SK-N-SH (cell line): ENCODE data around the gene GNAS-AS1. TPM values are rescaled to one million over a fixed set of nuclear protein-coding genes. Genes with fewer than 3 reads are reported as not detected.

Experiments
- CTCF ChIA-PET: fragments of 300-600, 350-600 bp; formaldehyde crosslinking; extraction: SDS; loops from one replicate; lab custom pipeline; 2021; lab: Yijun Ruan, JAX
- POLR2A ChIA-PET: fragments of 350-600 bp; sonication (Branson Sonifier 250); formaldehyde crosslinking; extraction: SDS; loops from one replicate; lab custom pipeline; 2020; ENCODE audit warnings: antibody characterized with exemption, inconsistent platforms; lab: Yijun Ruan, JAX
- DNase-seq: peaks from one replicate; pipeline ENCODE4 v3.0.0; 2012
- H2AFZ ChIP-seq: fragments of 200-600 bp; sonication (generic); 2 replicates; pipeline ENCODE4 v1.8.1; 2016; ENCODE audit warnings: antibody characterized with exemption, mild to moderate bottlenecking, low read depth
- H3F3A ChIP-seq: fragments of 200-600 bp; sonication (generic); replicated peaks from 2 replicates; pipeline ENCODE3; 2016; ENCODE audit warnings: antibody characterized with exemption, mild to moderate bottlenecking; ENCODE audit not compliant: insufficient read depth
- H3K27ac ChIP-seq, 2 experiments: fragments of 200-500 bp in 1 of 2; fragments of 200-600 bp in 1 of 2; sonication (Bioruptor generic) in 1 of 2; sonication (generic), shearing (Covaris generic) in 1 of 2; 2 replicates each; pipeline versions ENCODE4 v1.5.1 to v1.6.1; 2014 to 2016; ENCODE audit warnings: low read depth in 2 of 2, inconsistent platforms in 1 of 2, low read length in 1 of 2, mild to moderate bottlenecking in 1 of 2, mixed read lengths in 1 of 2
- H3K27me3 ChIP-seq: fragments of 200-600 bp; sonication (generic), shearing (Covaris generic); 2 replicates; pipeline ENCODE4 v1.6.1; 2016; ENCODE audit warnings: mixed run types; ENCODE audit not compliant: insufficient read depth
- H3K36me3 ChIP-seq, 2 experiments: fragments of 200-500 bp in 1 of 2; fragments of 200-600 bp in 1 of 2; sonication (Bioruptor generic) in 1 of 2; sonication (generic) in 1 of 2; replicated peaks in 1 of 2; 2 replicates each; pipeline versions ENCODE3 to v1.5.1; 2014 to 2016; ENCODE audit warnings: low read length in 1 of 2, mild to moderate bottlenecking in 1 of 2; ENCODE audit not compliant: insufficient read depth in 2 of 2, control insufficient read depth in 1 of 2
- H3K4me1 ChIP-seq, 2 experiments: fragments of 200-500 bp in 1 of 2; fragments of 200-600 bp in 1 of 2; sonication (Bioruptor generic) in 1 of 2; sonication (generic), shearing (Covaris generic) in 1 of 2; 2 replicates each; pipeline versions ENCODE4 v1.5.1 to v1.6.1; 2014 to 2016; ENCODE audit warnings: low read depth in 1 of 2, low read length in 1 of 2, mixed run types in 1 of 2; ENCODE audit not compliant: insufficient read depth in 2 of 2, control insufficient read depth in 1 of 2
- H3K4me2 ChIP-seq: fragments of 200-600 bp; sonication (generic), shearing (Covaris generic); 2 replicates; pipeline ENCODE4 v1.6.1; 2017; ENCODE audit warnings: mixed run types
- H3K4me3 ChIP-seq, 2 experiments: fragments of 200-500 bp in 1 of 2; fragments of 200-600 bp in 1 of 2; sonication (Bioruptor generic) in 1 of 2; sonication (generic), shearing (Covaris generic) in 1 of 2; 2 replicates each; pipeline versions ENCODE4 v1.5.1 to v1.8.1; 2014 to 2016; ENCODE audit warnings: low read depth in 2 of 2, inconsistent platforms in 1 of 2, low read length in 1 of 2, mild to moderate bottlenecking in 1 of 2, mixed read lengths in 1 of 2, moderate library complexity in 1 of 2
- H3K79me2 ChIP-seq: fragments of 200-600 bp; sonication (generic); 2 replicates; pipeline ENCODE4 v1.8.1; 2017; ENCODE audit warnings: mild to moderate bottlenecking; ENCODE audit not compliant: insufficient read depth
- H3K9ac ChIP-seq: fragments of 200-600 bp; sonication (generic); 2 replicates; pipeline ENCODE4 v1.6.1; 2017; ENCODE audit warnings: mixed run types
- H3K9me2 ChIP-seq: fragments of 200-600 bp; sonication (generic); 2 replicates; pipeline ENCODE4 v1.6.1; 2017; ENCODE audit warnings: mixed run types
- H3K9me3 ChIP-seq: fragments of 200-600 bp; sonication (generic); 2 replicates; pipeline ENCODE4 v1.6.1; 2017; ENCODE audit warnings: mixed run types, mild to moderate bottlenecking, moderate library complexity
- H4K20me1 ChIP-seq: fragments of 200-600 bp; sonication (generic); 2 replicates; pipeline ENCODE4 v1.6.1; 2017; ENCODE audit warnings: mild to moderate bottlenecking, mixed run types; ENCODE audit not compliant: insufficient read depth
- CHD2 ChIP-seq: fragments of 150-350 bp; IDR thresholded peaks from 2 replicates; pipeline ENCODE4 v1.6.1; 2018; ENCODE audit warnings: low read length; ENCODE audit not compliant: partially characterized antibody
- EZH2phosphoT487 ChIP-seq: fragments of 200-600 bp; sonication (generic); IDR thresholded peaks from 2 replicates; pipeline ENCODE4 v1.6.1; 2017; ENCODE audit warnings: low read depth, mixed run types, mild to moderate bottlenecking, antibody characterized with exemption, moderate library complexity, borderline replicate concordance
- FOSL2 ChIP-seq: IDR thresholded peaks from 2 replicates; pipeline ENCODE4 v1.4.0; 2012; ENCODE audit warnings: low read depth, mild to moderate bottlenecking, moderate library complexity, borderline replicate concordance
- FOXJ3 ChIP-seq: sonication (generic); formaldehyde crosslinking; IDR thresholded peaks from 2 replicates; pipeline ENCODE4 v1.5.1; 2020; ENCODE audit warnings: mild to moderate bottlenecking, missing genetic modification reagents
- MXI1 ChIP-seq: IDR thresholded peaks from 2 replicates; pipeline ENCODE4 v1.6.1; 2012; ENCODE audit warnings: mild to moderate bottlenecking, low read depth, low read length, improper control_type of control experiment
- NFIC ChIP-seq: IDR thresholded peaks from 2 replicates; pipeline ENCODE4 v1.4.0; 2012; ENCODE audit warnings: borderline replicate concordance
- SIN3A ChIP-seq: IDR thresholded peaks from 2 replicates; pipeline ENCODE4 v1.6.1; 2012; ENCODE audit warnings: low read depth, mild to moderate bottlenecking, low read length, moderate library complexity, borderline replicate concordance
- TAF1 ChIP-seq: IDR thresholded peaks from 2 replicates; pipeline ENCODE4 v1.6.1; 2012; ENCODE audit warnings: low read depth, mild to moderate bottlenecking, low read length, moderate library complexity, borderline replicate concordance
- TCF12 ChIP-seq: IDR thresholded peaks from 2 replicates; pipeline ENCODE4 v1.4.0; 2012
- WGBS: methylation state at CpG from one replicate; pipeline ENCODE4 v1.1.6; 2017; ENCODE audit warnings: low lambda C conversion rate; 5-methylcytosine and 5-hydroxymethylcytosine counted together
- polyA plus RNA-seq, 3 experiments: library from polyadenylated mRNA; depleted of rRNA; stranded (reverse); fragments of >200 nt; gene quantifications; 2 replicates each; pipeline ENCODE4 v1.2.3, GENCODE V29; 2012
- TF ChIP-seq, protein P1 (sequence below): IDR thresholded peaks from 2 replicates; pipeline ENCODE4 v1.6.1; 2012; ENCODE audit warnings: mild to moderate bottlenecking, low read depth, low read length, moderate library complexity
- TF ChIP-seq, protein P2 (sequence below): IDR thresholded peaks from 2 replicates; pipeline ENCODE4 v1.4.0; 2012; ENCODE audit warnings: low read depth, borderline replicate concordance
- TF ChIP-seq, protein P3 (sequence below): IDR thresholded peaks from 2 replicates; pipeline ENCODE4; 2012
- TF ChIP-seq, protein P4 (sequence below): IDR thresholded peaks from 2 replicates; pipeline ENCODE4 v1.4.0; 2012; ENCODE audit warnings: low read depth
- TF ChIP-seq, protein P5 (sequence below): IDR thresholded peaks from 2 replicates; pipeline ENCODE4 v1.4.0; 2012; ENCODE audit warnings: low read depth, borderline replicate concordance

Gene GNAS-AS1
- polyA plus RNA-seq, 1 of the 3 experiments (the other 2 are of a cell fraction), result 1.5 TPM

DNA sequence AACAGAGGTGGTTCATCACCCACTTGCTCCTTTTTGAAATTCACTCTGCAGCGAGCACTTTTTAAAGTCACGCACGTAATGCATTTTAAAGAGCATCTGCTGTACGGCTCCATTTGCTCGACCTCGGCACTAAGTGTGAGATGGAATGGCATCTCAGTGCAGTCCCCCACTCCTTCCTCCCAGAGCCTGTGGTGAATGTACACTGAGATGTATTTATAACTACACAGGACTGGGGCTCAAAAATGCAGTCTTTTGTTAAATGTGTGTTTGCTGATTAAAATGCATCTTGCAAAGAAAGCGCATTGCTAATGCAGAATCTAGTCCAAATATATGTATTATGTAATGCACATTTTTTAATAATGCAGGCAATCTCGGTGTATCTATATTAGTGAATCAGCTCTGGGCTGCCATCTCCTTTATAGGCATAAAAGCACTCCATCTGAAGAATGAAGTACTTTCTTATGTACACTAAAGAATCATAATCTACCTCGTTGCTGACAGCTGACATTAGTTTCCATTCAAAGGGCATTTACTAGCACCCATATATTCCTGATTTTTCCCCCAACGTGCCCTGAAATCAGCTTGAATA lies 14.0 kb downstream of the GNAS-AS1 start:
- H3K27ac ChIP-seq, result no peak overlapping the region
- TF ChIP-seq, protein P1, sequence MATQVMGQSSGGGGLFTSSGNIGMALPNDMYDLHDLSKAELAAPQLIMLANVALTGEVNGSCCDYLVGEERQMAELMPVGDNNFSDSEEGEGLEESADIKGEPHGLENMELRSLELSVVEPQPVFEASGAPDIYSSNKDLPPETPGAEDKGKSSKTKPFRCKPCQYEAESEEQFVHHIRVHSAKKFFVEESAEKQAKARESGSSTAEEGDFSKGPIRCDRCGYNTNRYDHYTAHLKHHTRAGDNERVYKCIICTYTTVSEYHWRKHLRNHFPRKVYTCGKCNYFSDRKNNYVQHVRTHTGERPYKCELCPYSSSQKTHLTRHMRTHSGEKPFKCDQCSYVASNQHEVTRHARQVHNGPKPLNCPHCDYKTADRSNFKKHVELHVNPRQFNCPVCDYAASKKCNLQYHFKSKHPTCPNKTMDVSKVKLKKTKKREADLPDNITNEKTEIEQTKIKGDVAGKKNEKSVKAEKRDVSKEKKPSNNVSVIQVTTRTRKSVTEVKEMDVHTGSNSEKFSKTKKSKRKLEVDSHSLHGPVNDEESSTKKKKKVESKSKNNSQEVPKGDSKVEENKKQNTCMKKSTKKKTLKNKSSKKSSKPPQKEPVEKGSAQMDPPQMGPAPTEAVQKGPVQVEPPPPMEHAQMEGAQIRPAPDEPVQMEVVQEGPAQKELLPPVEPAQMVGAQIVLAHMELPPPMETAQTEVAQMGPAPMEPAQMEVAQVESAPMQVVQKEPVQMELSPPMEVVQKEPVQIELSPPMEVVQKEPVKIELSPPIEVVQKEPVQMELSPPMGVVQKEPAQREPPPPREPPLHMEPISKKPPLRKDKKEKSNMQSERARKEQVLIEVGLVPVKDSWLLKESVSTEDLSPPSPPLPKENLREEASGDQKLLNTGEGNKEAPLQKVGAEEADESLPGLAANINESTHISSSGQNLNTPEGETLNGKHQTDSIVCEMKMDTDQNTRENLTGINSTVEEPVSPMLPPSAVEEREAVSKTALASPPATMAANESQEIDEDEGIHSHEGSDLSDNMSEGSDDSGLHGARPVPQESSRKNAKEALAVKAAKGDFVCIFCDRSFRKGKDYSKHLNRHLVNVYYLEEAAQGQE, result no peak
- no peak for TF ChIP-seq EZH2phosphoT487
- TF ChIP-seq TAF1, result no peak
- TF ChIP-seq NFIC, result no peak
- TF ChIP-seq FOSL2, result no peak
- TF ChIP-seq CHD2, result no peak
- no peak for TF ChIP-seq TCF12
- no peak for TF ChIP-seq MXI1
- TF ChIP-seq, protein P2, sequence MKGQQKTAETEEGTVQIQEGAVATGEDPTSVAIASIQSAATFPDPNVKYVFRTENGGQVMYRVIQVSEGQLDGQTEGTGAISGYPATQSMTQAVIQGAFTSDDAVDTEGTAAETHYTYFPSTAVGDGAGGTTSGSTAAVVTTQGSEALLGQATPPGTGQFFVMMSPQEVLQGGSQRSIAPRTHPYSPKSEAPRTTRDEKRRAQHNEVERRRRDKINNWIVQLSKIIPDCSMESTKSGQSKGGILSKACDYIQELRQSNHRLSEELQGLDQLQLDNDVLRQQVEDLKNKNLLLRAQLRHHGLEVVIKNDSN, result no peak
- no peak for TF ChIP-seq SIN3A
- TF ChIP-seq, protein P3, sequence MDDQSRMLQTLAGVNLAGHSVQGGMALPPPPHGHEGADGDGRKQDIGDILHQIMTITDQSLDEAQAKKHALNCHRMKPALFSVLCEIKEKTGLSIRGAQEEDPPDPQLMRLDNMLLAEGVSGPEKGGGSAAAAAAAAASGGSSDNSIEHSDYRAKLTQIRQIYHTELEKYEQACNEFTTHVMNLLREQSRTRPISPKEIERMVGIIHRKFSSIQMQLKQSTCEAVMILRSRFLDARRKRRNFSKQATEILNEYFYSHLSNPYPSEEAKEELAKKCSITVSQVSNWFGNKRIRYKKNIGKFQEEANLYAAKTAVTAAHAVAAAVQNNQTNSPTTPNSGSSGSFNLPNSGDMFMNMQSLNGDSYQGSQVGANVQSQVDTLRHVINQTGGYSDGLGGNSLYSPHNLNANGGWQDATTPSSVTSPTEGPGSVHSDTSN, result no peak
- no peak for TF ChIP-seq FOXJ3 (CRISPR knock-in tag)
- TF ChIP-seq, protein P4, sequence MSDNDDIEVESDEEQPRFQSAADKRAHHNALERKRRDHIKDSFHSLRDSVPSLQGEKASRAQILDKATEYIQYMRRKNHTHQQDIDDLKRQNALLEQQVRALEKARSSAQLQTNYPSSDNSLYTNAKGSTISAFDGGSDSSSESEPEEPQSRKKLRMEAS, result no peak
- TF ChIP-seq, protein P5, sequence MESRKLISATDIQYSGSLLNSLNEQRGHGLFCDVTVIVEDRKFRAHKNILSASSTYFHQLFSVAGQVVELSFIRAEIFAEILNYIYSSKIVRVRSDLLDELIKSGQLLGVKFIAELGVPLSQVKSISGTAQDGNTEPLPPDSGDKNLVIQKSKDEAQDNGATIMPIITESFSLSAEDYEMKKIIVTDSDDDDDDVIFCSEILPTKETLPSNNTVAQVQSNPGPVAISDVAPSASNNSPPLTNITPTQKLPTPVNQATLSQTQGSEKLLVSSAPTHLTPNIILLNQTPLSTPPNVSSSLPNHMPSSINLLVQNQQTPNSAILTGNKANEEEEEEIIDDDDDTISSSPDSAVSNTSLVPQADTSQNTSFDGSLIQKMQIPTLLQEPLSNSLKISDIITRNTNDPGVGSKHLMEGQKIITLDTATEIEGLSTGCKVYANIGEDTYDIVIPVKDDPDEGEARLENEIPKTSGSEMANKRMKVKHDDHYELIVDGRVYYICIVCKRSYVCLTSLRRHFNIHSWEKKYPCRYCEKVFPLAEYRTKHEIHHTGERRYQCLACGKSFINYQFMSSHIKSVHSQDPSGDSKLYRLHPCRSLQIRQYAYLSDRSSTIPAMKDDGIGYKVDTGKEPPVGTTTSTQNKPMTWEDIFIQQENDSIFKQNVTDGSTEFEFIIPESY, result no peak
- CTCF ChIA-PET, result interaction anchor here (1.0 to 5.3 kb wide), 4 partner anchors 186 to 627 kb away, joined by 3 to 48 read pairs (median 26); partner anchors contain the start of gene STX16
- H3K79me2 ChIP-seq, result peaks cover 8% of the 10 kb centered on the region
- no peaks in the 10 kb centered on the region for H3K9me2 ChIP-seq
- peaks cover 9% of the 10 kb centered on the region; the same call in 1 of the 2 replicates for H3K27me3 ChIP-seq
- H3F3A ChIP-seq, result no peaks in the 10 kb centered on the region
- no peak for DNase-seq
- POLR2A ChIA-PET, result no interaction called here
- no peaks in the 10 kb centered on the region for H3K9me3 ChIP-seq
- H3K4me2 ChIP-seq, result no peak overlapping the region
- no peaks in the 10 kb centered on the region for H3K36me3 ChIP-seq
- 83% methylated on average over 10 of the region's 10 CpGs for WGBS
- no peaks in the 10 kb centered on the region for H4K20me1 ChIP-seq
- H3K4me1 ChIP-seq, result no peaks in the 10 kb centered on the region; a peak in 1 of 4 replicates
- no peak overlapping the region for H3K9ac ChIP-seq
- no peak overlapping the region for H2AFZ ChIP-seq
- H3K4me3 ChIP-seq, result no peak overlapping the region
